ENCODE measurements around the gene LCE3A. TPM values are rescaled to one million over a fixed set of nuclear protein-coding genes. Genes with fewer than 3 reads are reported as not detected.

LCE3A gene
- total RNA-seq, 1 experiment from 2014 or later, result not detected

- ATAC-seq, result no peak
- Histone ChIP-seq H3K36me3 (ENCODE audit: control insufficient read depth in 1 of 2, insufficient read depth in 2 of 2, low read length in 2 of 2) (no peaks in the 10 kb centered on the region), H2AFZ (ENCODE audit: low read depth, low read length, poor library complexity, severe bottlenecking) (no peak overlapping the region), H3K27me3 (ENCODE audit: insufficient read depth, low read length) (peaks cover 14% of the 10 kb centered on the region; the same call in 1 of the 2 replicates), H3K9ac (ENCODE audit: low read length) (no peak overlapping the region), H3K9me2 (ENCODE audit: insufficient read depth) (no peaks in the 10 kb centered on the region), H3K9me3 (ENCODE audit: control insufficient read depth in 1 of 2, insufficient read depth in 1 of 2, low read depth in 1 of 2, low read length in 2 of 2) (no peaks in the 10 kb centered on the region), H3K79me2 (ENCODE audit: insufficient read depth, low read length) (no peaks in the 10 kb centered on the region), H3K4me3 (replicated peaks in 1 of 2; ENCODE audit: low read depth in 1 of 2, low read length in 2 of 2) (no peak overlapping the region), H3K4me1 (ENCODE audit: control insufficient read depth in 1 of 2, insufficient read depth in 2 of 2, low read length in 2 of 2) (no peaks in the 10 kb centered on the region), H3K27ac (ENCODE audit: low read depth, low read length) (no peak overlapping the region), H4K20me1 (ENCODE audit: insufficient read depth) (no peaks in the 10 kb centered on the region), H3K4me2 (ENCODE audit: low read length) (no peak overlapping the region)
- TF ChIP-seq FOSL1 (IDR thresholded peaks at IDR 0.05; ENCODE audit: low read depth), result no peak
- no peak for TF ChIP-seq TCF7L2 (IDR thresholded peaks at IDR 0.05; ENCODE audit: borderline replicate concordance, extremely low read depth, insufficient read depth, insufficient read length)
- TF ChIP-seq CEBPB (IDR thresholded peaks at IDR 0.05; ENCODE audit: low read depth), result no peak
- no peak for TF ChIP-seq ZBTB33 (IDR thresholded peaks at IDR 0.05; ENCODE audit: extremely low read depth, insufficient replicate concordance, low read length)
- no peak for TF ChIP-seq ZNF274 (IDR thresholded peaks at IDR 0.05; ENCODE audit: low read depth, low read length)
- no peak for TF ChIP-seq POLR2A (IDR thresholded peaks at IDR 0.05; ENCODE audit: borderline replicate concordance, extremely low read depth, insufficient read depth, insufficient read length)
- TF ChIP-seq EGR1 (IDR thresholded peaks at IDR 0.05; ENCODE audit: low read depth), result no peak
- no peak for TF ChIP-seq REST (IDR thresholded peaks at IDR 0.05; ENCODE audit: low read depth)
- no peak for TF ChIP-seq RAD21 (IDR thresholded peaks at IDR 0.05; ENCODE audit: low read depth)
- TF ChIP-seq SIN3A (IDR thresholded peaks at IDR 0.05; ENCODE audit: low read depth), result no peak
- no peak for TF ChIP-seq CTCF (IDR thresholded peaks at IDR 0.05 in 2 of 3, conservative IDR thresholded peaks at IDR 0.05 in 1 of 3; ENCODE audit: borderline replicate concordance in 1 of 3, insufficient read depth in 1 of 3, low read depth in 2 of 3, low read length in 2 of 3)
- TF ChIP-seq SRF (IDR thresholded peaks at IDR 0.05; ENCODE audit: low read depth), result no peak
- no peak for TF ChIP-seq EZH2 (IDR thresholded peaks at IDR 0.05)
- TF ChIP-seq EZH2phosphoT487 (IDR thresholded peaks at IDR 0.05; ENCODE audit: borderline replicate concordance), result no peak
- TF ChIP-seq CBX3 (IDR thresholded peaks at IDR 0.05; ENCODE audit: low read depth), result no peak
- no peak for TF ChIP-seq JUND (IDR thresholded peaks at IDR 0.05)
- no peak for TF ChIP-seq ZFX (IDR thresholded peaks at IDR 0.05)
- no peak for TF ChIP-seq SP1 (IDR thresholded peaks at IDR 0.05; ENCODE audit: low read depth)
- ChIA-PET RAD21 (ENCODE audit: low non-redundant PET in 1 of 2, low total read pairs in 2 of 2, uncharacterized antibody in 2 of 2, unreplicated experiment in 2 of 2) (no interaction called here), POLR2A (no interaction called here), CTCF (no interaction called here)
- no TSS peak for BruUV-seq (replicated peaks)
- intact Hi-C loops (cut with micrococcal nuclease), result loop anchor here (5.0 kb wide), 1 partner anchor 35 kb away; no protein-coding TSS in a partner anchor
- DNase-seq (ENCODE audit: low read depth, low spot score), result no peak
Observed at GRCh38 chr1:152582647-152583046, 40.3 kb downstream of the LCE3A start.

All from HCT116 (cell line).